Ovary (tissue), 9 donors: ENCODE results near the gene TM9SF1. TPM values are rescaled to one million over a fixed set of nuclear protein-coding genes. Genes with fewer than 3 reads are reported as not detected.

Experiments used
- DNase-seq, 5 donors: peaks; one replicate each; pipeline ENCODE4 v3.0.0-alpha.2; 2019 to 2020
- H3K27ac ChIP-seq, 2 donors: fragments of 200-600 bp; one replicate each; pipeline versions ENCODE4 v1.5.1 to v1.8.0; 2019 to 2022
- H3K27me3 ChIP-seq: fragments of 200-600 bp; one replicate; pipeline ENCODE4 v1.8.0; 2022
- H3K36me3 ChIP-seq: fragments of 200-600 bp; sonication (generic); one replicate; pipeline ENCODE4 v1.5.1; 2019
- H3K4me1 ChIP-seq: one replicate; pipeline ENCODE4 v1.8.1; 2013; ENCODE audit warnings: mild to moderate bottlenecking, moderate library complexity; ENCODE audit not compliant: insufficient read depth
- H3K4me3 ChIP-seq: fragments of 200-600 bp; sonication (generic); one replicate; pipeline ENCODE4 v1.5.1; 2017
- H3K9me3 ChIP-seq, 2 donors: fragments of 200-600 bp in 1 of 2; sonication (generic) in 1 of 2; one replicate each; pipeline versions ENCODE4 v1.5.1 to v1.8.1; 2013 to 2019; ENCODE audit warnings: mild to moderate bottlenecking in 1 of 2, moderate library complexity in 1 of 2
- CTCF ChIP-seq, 3 donors: fragments of 450-650 bp in 2 of 3; fragments of 200-600 bp in 1 of 3; IDR thresholded peaks; one replicate each; pipeline versions ENCODE4 v1.5.1 to v1.8.0; 2016 to 2022; ENCODE audit warnings: antibody characterized with exemption in 3 of 3, mild to moderate bottlenecking in 1 of 3
- EP300 ChIP-seq: sonication (generic); formaldehyde crosslinking; IDR thresholded peaks from one replicate; pipeline ENCODE4 v1.6.1; 2017; ENCODE audit warnings: antibody characterized with exemption
- POLR2A ChIP-seq: fragments of 450-650 bp; IDR thresholded peaks from one replicate; pipeline ENCODE4 v1.6.1; 2017; ENCODE audit warnings: antibody characterized with exemption, mild to moderate bottlenecking, moderate library complexity
- WGBS, 3 donors: extraction: QIAGEN DNeasy Blood & Tissue Kit in 1 of 3; methylation state at CpG; one replicate each; pipeline versions ENCODE4 v1.1.5 to v1.1.7; 2013 to 2017; 5-methylcytosine and 5-hydroxymethylcytosine counted together
- intact Hi-C, 4 donors: fragments of 100-400 bp; cut with DNase I; formaldehyde crosslinking; loops; one replicate each; pipeline versions ENCODE4 v1.11.0 to v1.15.1; 2022 to 2023
- polyA plus RNA-seq, 2 donors: library from polyadenylated mRNA; stranded (reverse); fragments of 200-250 nt in 1 of 2; fragments of 350-450 nt in 1 of 2; fragmentation: Illumina TruSeq in 1 of 2; extraction: RNeasy Lipid Tissue Mini Kit (QIAGEN cat#74804) in 1 of 2; gene quantifications; one replicate each; pipeline ENCODE4 v1.2.3, GENCODE V29; 2013 to 2014
- total RNA-seq, 7 donors: library from RNA; depleted of rRNA in 2 of 7; stranded (reverse); fragments of >200 nt in 2 of 7; fragmentation: NEBNext Ultra II Directional in 3 of 7; extraction: Animal tissue kit (Norgen Biotek cat#: 25700) in 3 of 7; gene quantifications; one replicate each; pipeline versions ENCODE4 v1.1.0 to v1.2.4, GENCODE V29; 2016 to 2023
- donor health status: DM: no; HTN: no; CAD: no; lungs with moderate emphysema.
- donor health status: DM: no; HTN: no; CAD: no.
- donor health status: Bipolar disorder and iron deficiency.
- donor health status: DM: yes; HTN: yes; CAD: no.
- donor health status: DM: no; HTN: no; CAD: no.
- donor health status: DM: yes; HTN: yes; CAD: no.

The TM9SF1 gene
- total and polyA plus RNA-seq, 9 donors = 32.3 to 65.6 (median 44.9) TPM

GRCh38 chr14:24179294-24179960, 15.8 kb downstream of the TM9SF1 start:
- no peaks in the 10 kb centered on the region for H3K36me3 ChIP-seq
- H3K27me3 ChIP-seq = no peaks in the 10 kb centered on the region
- DNase-seq = no peak
- intact Hi-C loops = no loop called here
- H3K27ac ChIP-seq = no peak overlapping the region
- 76 to 78% (median 78%) methylated on average over 14 of the region's 14 CpGs for WGBS, 3 donors
- TF ChIP-seq EP300 = no peak
- no peak for TF ChIP-seq POLR2A
- no peak for TF ChIP-seq CTCF (IDR thresholded peaks at IDR 0.05)
- H3K9me3 ChIP-seq = no peaks in the 10 kb centered on the region
- H3K4me3 ChIP-seq = no peak overlapping the region
- H3K4me1 ChIP-seq = no peaks in the 10 kb centered on the region

GRCh38 chr14:24178399-24179178, 16.7 kb downstream of the TM9SF1 start:
- intact Hi-C loops = no loop called here
- WGBS, 3 donors = 82 to 86% (median 84%) methylated on average over 12 of the region's 12 CpGs
- no peaks in the 10 kb centered on the region for H3K4me1 ChIP-seq
- H3K27ac ChIP-seq = no peak overlapping the region
- H3K27me3 ChIP-seq = no peaks in the 10 kb centered on the region
- no peaks in the 10 kb centered on the region for H3K36me3 ChIP-seq
- H3K9me3 ChIP-seq = no peaks in the 10 kb centered on the region
- no peak for TF ChIP-seq POLR2A
- no peak for TF ChIP-seq CTCF (IDR thresholded peaks at IDR 0.05)
- TF ChIP-seq EP300 = no peak
- H3K4me3 ChIP-seq = no peak overlapping the region
- no peak for DNase-seq

- H3K27me3 ChIP-seq = no peaks in the 10 kb centered on the region
- no peaks in the 10 kb centered on the region for H3K4me1 ChIP-seq
- H3K9me3 ChIP-seq = no peaks in the 10 kb centered on the region
- H3K4me3 ChIP-seq = no peak overlapping the region
- no peaks in the 10 kb centered on the region for H3K36me3 ChIP-seq
- TF ChIP-seq EP300 = no peak
- no peak for TF ChIP-seq CTCF (IDR thresholded peaks at IDR 0.05)
- no peak for TF ChIP-seq POLR2A
- intact Hi-C loops = no loop called here
- DNase-seq = no peak
- no peak overlapping the region for H3K27ac ChIP-seq
- 80 to 84% (median 83%) methylated on average over 14 of the region's 14 CpGs for WGBS, 3 donors
Measured at GRCh38 chr14:24177891-24178290, 17.4 kb downstream of the TM9SF1 start.

GRCh38 chr14:24177041-24177825, 18.0 kb downstream of the TM9SF1 start:
- H3K36me3 ChIP-seq = no peaks in the 10 kb centered on the region

More at GRCh38 chr14:24177041-24177825, 18.0 kb downstream of the TM9SF1 start:
- Histone ChIP-seq H3K4me3 (no peak overlapping the region), H3K9me3 (no peaks in the 10 kb centered on the region), H3K27me3 (no peaks in the 10 kb centered on the region), H3K4me1 (peaks cover 2% of the 10 kb centered on the region), H3K27ac (no peak overlapping the region)
- intact Hi-C loops = no loop called here
- DNase-seq = no peak
- TF ChIP-seq CTCF (IDR thresholded peaks at IDR 0.05) = no peak
- no peak for TF ChIP-seq POLR2A
- TF ChIP-seq EP300 = no peak
- 76 to 81% (median 78%) methylated on average over 12 of the region's 12 CpGs for WGBS, 3 donors
